GM19025 (cell line): ENCODE measurements around the gene MINDY1.
A peak's percentile ranks its signal among the peaks of the same experiment; 100 is the strongest.

ENCODE experiments used
- ATAC-seq: cut with Tn5 transposase; IDR thresholded peaks from one replicate; pipeline ENCODE4 v1.9.1; 2021; ENCODE audit warnings: mild to moderate bottlenecking, low read depth, moderate library complexity; ENCODE audit not compliant: unreplicated experiment

MINDY1 gene

GRCh38 chr1:150994248-150994647 is 12.5 kb downstream of the MINDY1 start:
- ATAC-seq, result no peak

GRCh38 chr1:150992626-150993025 is 14.1 kb downstream of the MINDY1 start:
- ATAC-seq, result no peak

- no peak for ATAC-seq
These were observed 18.8 kb downstream of the MINDY1 start for GRCh38 chr1:150987924-150988323.

- ATAC-seq, result no peak
These were observed 21.4 kb downstream of the MINDY1 start for GRCh38 chr1:150985179-150985825.

- ATAC-seq, result no peak
These were observed 24.6 kb downstream of the MINDY1 start, which contains the start of gene ANXA9 for GRCh38 chr1:150981805-150982712. TSS of gene ANXA9 (plus strand) at chr1:150982292. CDS start at chr1:150983106, 814 bp downstream.

- ATAC-seq, result no peak
These were observed 25.4 kb downstream of the MINDY1 start for GRCh38 chr1:150981177-150981804.

GRCh38 chr1:150979092-150980056 is 27.3 kb downstream of the MINDY1 start:
- peak; percentile 52 for ATAC-seq

GRCh38 chr1:150976879-150977694 is 29.6 kb downstream of the MINDY1 start:
- no peak for ATAC-seq

GRCh38 chr1:150976401-150976821 is 30.3 kb downstream of the MINDY1 start:
- ATAC-seq, result no peak

GRCh38 chr1:150974580-150975478 is 31.9 kb downstream of the MINDY1 start, which contains the start of gene CERS2:
TSS of gene CERS2 (minus strand) at chr1:150974835. CDS start at chr1:150969090, 5,745 bp downstream.
- ATAC-seq, result peak; percentile 37

- ATAC-seq, result peak; percentile 43
These were observed 32.7 kb downstream of the MINDY1 start for GRCh38 chr1:150973836-150974579.

- ATAC-seq, result no peak
These were observed 33.4 kb downstream of the MINDY1 start for GRCh38 chr1:150973258-150973835.

- no peak for ATAC-seq
These were observed 34.2 kb downstream of the MINDY1 start for GRCh38 chr1:150972417-150972940.

- ATAC-seq, result no peak
These were observed 34.9 kb downstream of the MINDY1 start for GRCh38 chr1:150971583-150972416.

- no peak for ATAC-seq
These were observed 35.7 kb downstream of the MINDY1 start for GRCh38 chr1:150970808-150971582.
